NAMALWA (cell line): Measurements from ENCODE around the gene EFNA5.

Source experiments
- DNase-seq: peaks from one replicate; pipeline ENCODE4 v3.0.0-alpha.2; 2015; ENCODE audit warnings: low spot score

The EFNA5 gene

GRCh38 chr5:107544476-107544875 is 126.3 kb downstream of the EFNA5 start:
- DNase-seq, result no peak

- no peak for DNase-seq
Observed at GRCh38 chr5:107543868-107544267, 126.9 kb downstream of the EFNA5 start.

GRCh38 chr5:107542831-107543231 is 127.9 kb downstream of the EFNA5 start:
- no peak for DNase-seq

- DNase-seq, result no peak
Observed at GRCh38 chr5:107542428-107542827, 128.3 kb downstream of the EFNA5 start.

- DNase-seq, result no peak
Observed at GRCh38 chr5:107541400-107541799, 129.3 kb downstream of the EFNA5 start.

- DNase-seq, result no peak
Observed at GRCh38 chr5:107539726-107540330, 130.9 kb downstream of the EFNA5 start.

GRCh38 chr5:107538805-107539445 is 131.8 kb downstream of the EFNA5 start:
- no peak for DNase-seq

- DNase-seq, result no peak
Observed at GRCh38 chr5:107538331-107538730, 132.4 kb downstream of the EFNA5 start.

- DNase-seq, result no peak
Observed at GRCh38 chr5:107535849-107536248, 134.9 kb downstream of the EFNA5 start.

GRCh38 chr5:107533910-107534876 is 136.5 kb downstream of the EFNA5 start:
- no peak for DNase-seq

GRCh38 chr5:107532916-107533315 is 137.8 kb downstream of the EFNA5 start:
- no peak for DNase-seq

- no peak for DNase-seq
Observed at GRCh38 chr5:107532169-107532878, 138.4 kb downstream of the EFNA5 start.

- DNase-seq, result no peak
Observed at GRCh38 chr5:107531308-107531707, 139.4 kb downstream of the EFNA5 start.

GRCh38 chr5:107529618-107530017 is 141.1 kb downstream of the EFNA5 start:
- DNase-seq, result no peak

GRCh38 chr5:107526270-107526937 is 144.3 kb downstream of the EFNA5 start:
- no peak for DNase-seq

GRCh38 chr5:107524111-107524510 is 146.6 kb downstream of the EFNA5 start:
- DNase-seq, result no peak

- peak; percentile 35 for DNase-seq
Observed at GRCh38 chr5:107523029-107523680, 147.6 kb downstream of the EFNA5 start.

- DNase-seq, result no peak
Observed at GRCh38 chr5:107522456-107522855, 148.3 kb downstream of the EFNA5 start.

- DNase-seq, result peak; percentile 90
Observed at GRCh38 chr5:107519900-107520354, 150.8 kb downstream of the EFNA5 start.

GRCh38 chr5:107518616-107519015 is 152.1 kb downstream of the EFNA5 start:
- peak; percentile 28 for DNase-seq

- DNase-seq, result no peak
Observed at GRCh38 chr5:107518190-107518589, 152.5 kb downstream of the EFNA5 start.
